22Rv1 (cell line): ENCODE measurements around the gene CLSTN2.

Experiments used
- CTCF ChIP-seq: fragments of 450-650 bp; IDR thresholded peaks from 2 replicates; pipeline ENCODE4 v1.5.1; 2017; ENCODE audit warnings: mild to moderate bottlenecking
- ZFX ChIP-seq: fragments of 450-650 bp; IDR thresholded peaks from 2 replicates; pipeline ENCODE4 v1.6.1; 2017; ENCODE audit warnings: antibody characterized with exemption, borderline replicate concordance

GRCh38 chr3:140004271-140004670, 69.3 kb downstream of the CLSTN2 start:
- TF ChIP-seq CTCF = no peak
- no peak for TF ChIP-seq ZFX
